Osteoblast (primary cell): ENCODE measurements around the gene ECPAS. TPM values are rescaled to one million over a fixed set of nuclear protein-coding genes. Genes with fewer than 3 reads are reported as not detected.
A peak's percentile ranks its signal among the peaks of the same experiment; 100 is the strongest.

ENCODE experiments used
- DNase-seq: peaks from one replicate; pipeline ENCODE4 v3.0.0; 2011; ENCODE audit warnings: low spot score, mixed read lengths; ENCODE audit not compliant: insufficient read length; ENCODE audit errors: missing footprints
- H2AFZ ChIP-seq: 2 replicates; pipeline ENCODE4 v1.6.0; 2011; ENCODE audit warnings: mild to moderate bottlenecking, low read length
- H3K27ac ChIP-seq: 2 replicates; pipeline ENCODE4 v1.5.1; 2011; ENCODE audit warnings: mild to moderate bottlenecking, low read depth, low read length, moderate library complexity
- H3K27me3 ChIP-seq: 2 replicates; pipeline ENCODE4 v1.6.0; 2012; ENCODE audit warnings: mild to moderate bottlenecking, control low read depth, inconsistent platforms, low read length, moderate library complexity; ENCODE audit not compliant: insufficient read depth
- H3K36me3 ChIP-seq: 2 replicates; pipeline ENCODE4 v1.5.1; 2011; ENCODE audit warnings: mild to moderate bottlenecking, low read length, control low read depth, moderate library complexity; ENCODE audit not compliant: insufficient read depth
- H3K4me1 ChIP-seq: 2 replicates; pipeline ENCODE4 v1.5.1; 2011; ENCODE audit warnings: mild to moderate bottlenecking, low read length, control low read depth, moderate library complexity; ENCODE audit not compliant: insufficient read depth
- H3K4me2 ChIP-seq: 2 replicates; pipeline ENCODE4 v1.6.0; 2011; ENCODE audit warnings: mild to moderate bottlenecking, low read length; ENCODE audit not compliant: insufficient read depth
- H3K4me3 ChIP-seq: fragments of 200-600 bp; sonication (generic); 3 replicates; pipeline ENCODE4 v1.5.1; 2012; ENCODE audit warnings: mild to moderate bottlenecking, low read length, inconsistent platforms; ENCODE audit not compliant: insufficient read depth
- H3K79me2 ChIP-seq: 2 replicates; pipeline ENCODE4 v1.6.0; 2012; ENCODE audit warnings: mild to moderate bottlenecking, low read length, control low read depth, inconsistent platforms; ENCODE audit not compliant: insufficient read depth
- H3K9me3 ChIP-seq: 2 replicates; pipeline ENCODE4 v1.5.1; 2011; ENCODE audit warnings: low read depth, low read length, control low read depth
- H4K20me1 ChIP-seq: 2 replicates; pipeline ENCODE4 v1.6.0; 2012; ENCODE audit warnings: mild to moderate bottlenecking, low read length, control low read depth; ENCODE audit not compliant: insufficient read depth
- small RNA-seq: library from RNA; depleted of rRNA; stranded (forward); fragments of <200 nt; gene quantifications from one replicate; pipeline ENCODE3, GENCODE V24; 2012
- total RNA-seq: library from RNA; depleted of rRNA; stranded (reverse); fragments of >200 nt; gene quantifications from 2 replicates; pipeline ENCODE4 v1.2.3, GENCODE V29; 2012
- TF ChIP-seq, protein P1 (sequence below): IDR thresholded peaks from 2 replicates; pipeline ENCODE4 v1.5.1; 2011; ENCODE audit warnings: mild to moderate bottlenecking, low read depth, low read length, moderate library complexity; ENCODE audit errors: extremely low read depth

The ECPAS gene
- total RNA-seq, 1 donor = 117 TPM

DNA sequence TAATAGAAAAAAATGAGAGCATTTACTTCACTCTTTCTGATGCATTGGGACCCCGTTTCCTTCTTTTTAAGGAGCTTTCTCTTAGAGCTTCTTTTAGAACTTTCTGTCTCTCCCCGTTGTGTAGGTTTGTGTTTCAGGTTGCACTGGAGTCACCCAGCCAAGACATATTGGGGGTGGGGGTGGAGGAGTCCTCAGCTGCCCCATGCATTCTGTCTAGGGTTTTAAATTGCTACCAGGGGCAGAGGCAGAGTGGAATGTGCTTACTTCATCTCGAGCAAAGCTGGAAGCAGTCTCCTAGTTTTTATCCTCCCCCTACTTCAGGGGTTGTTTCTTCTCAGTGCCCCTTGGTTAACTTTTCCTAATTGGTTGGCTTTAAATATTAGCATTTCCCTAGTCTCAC lies 163.6 kb downstream of the ECPAS start:
- Histone ChIP-seq H2AFZ (no peak overlapping the region), H3K4me2 (no peak overlapping the region), H3K27me3 (no peaks in the 10 kb centered on the region), H3K27ac (no peak overlapping the region), H3K9me3 (no peaks in the 10 kb centered on the region), H3K4me3 (no peak overlapping the region), H3K36me3 (no peaks in the 10 kb centered on the region), H3K79me2 (no peaks in the 10 kb centered on the region), H3K4me1 (no peaks in the 10 kb centered on the region), H4K20me1 (no peaks in the 10 kb centered on the region)
- peak; percentile 19 for DNase-seq
- TF ChIP-seq, protein P1, sequence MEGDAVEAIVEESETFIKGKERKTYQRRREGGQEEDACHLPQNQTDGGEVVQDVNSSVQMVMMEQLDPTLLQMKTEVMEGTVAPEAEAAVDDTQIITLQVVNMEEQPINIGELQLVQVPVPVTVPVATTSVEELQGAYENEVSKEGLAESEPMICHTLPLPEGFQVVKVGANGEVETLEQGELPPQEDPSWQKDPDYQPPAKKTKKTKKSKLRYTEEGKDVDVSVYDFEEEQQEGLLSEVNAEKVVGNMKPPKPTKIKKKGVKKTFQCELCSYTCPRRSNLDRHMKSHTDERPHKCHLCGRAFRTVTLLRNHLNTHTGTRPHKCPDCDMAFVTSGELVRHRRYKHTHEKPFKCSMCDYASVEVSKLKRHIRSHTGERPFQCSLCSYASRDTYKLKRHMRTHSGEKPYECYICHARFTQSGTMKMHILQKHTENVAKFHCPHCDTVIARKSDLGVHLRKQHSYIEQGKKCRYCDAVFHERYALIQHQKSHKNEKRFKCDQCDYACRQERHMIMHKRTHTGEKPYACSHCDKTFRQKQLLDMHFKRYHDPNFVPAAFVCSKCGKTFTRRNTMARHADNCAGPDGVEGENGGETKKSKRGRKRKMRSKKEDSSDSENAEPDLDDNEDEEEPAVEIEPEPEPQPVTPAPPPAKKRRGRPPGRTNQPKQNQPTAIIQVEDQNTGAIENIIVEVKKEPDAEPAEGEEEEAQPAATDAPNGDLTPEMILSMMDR = no peak

DNA sequence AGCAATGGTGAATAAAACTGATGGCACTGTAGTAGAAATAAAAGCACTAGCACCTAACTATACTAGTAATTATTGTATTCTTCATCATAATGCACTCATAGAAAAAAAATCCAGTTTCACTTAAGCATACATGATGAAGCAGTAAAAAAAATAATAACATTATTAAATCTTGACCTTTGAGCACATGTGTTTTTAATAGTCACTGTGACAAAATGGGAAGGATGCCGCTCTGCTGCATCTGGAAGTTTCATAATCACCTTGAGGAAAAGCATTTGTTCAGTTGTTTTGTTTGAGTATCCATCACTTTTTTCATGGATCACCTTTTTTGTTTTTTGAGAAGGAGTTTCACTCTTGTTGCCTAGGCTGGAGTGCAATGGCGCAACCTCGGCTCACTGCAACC lies 167.4 kb downstream of the ECPAS start:
- peak; percentile 18 for DNase-seq
- Histone ChIP-seq H3K36me3 (no peaks in the 10 kb centered on the region), H3K4me1 (no peaks in the 10 kb centered on the region), H3K4me3 (no peak overlapping the region), H2AFZ (no peak overlapping the region), H3K27me3 (no peaks in the 10 kb centered on the region), H4K20me1 (no peaks in the 10 kb centered on the region), H3K27ac (no peak overlapping the region), H3K4me2 (no peak overlapping the region), H3K79me2 (no peaks in the 10 kb centered on the region), H3K9me3 (no peaks in the 10 kb centered on the region)
- TF ChIP-seq, protein P1 = no peak

Small RNA genes within 50 kb of the gene (small RNA-seq; reads per million reads assigned to genes)
- gene RNA5SP294 = not detected

Other genes starting within 250 kb of the ECPAS start
- gene OR2K2, start 154.2 kb downstream of the ECPAS start, total RNA-seq = under 0.01 TPM in 1 of 2 replicates, not detected in the other
- gene ZNF483, start 40.8 kb upstream of the ECPAS start, total RNA-seq = 5.9 and 6.2 TPM in 2 replicates
- gene PTGR1, start 115.3 kb upstream of the ECPAS start, total RNA-seq = 55.1 and 62.6 TPM in 2 replicates
- 7.1 and 8.3 TPM in 2 replicates for gene DNAJC25, start 147.0 kb upstream of the ECPAS start, total RNA-seq
- gene GNG10, start 177.2 kb upstream of the ECPAS start, total RNA-seq = 69.1 and 76.0 TPM in 2 replicates